Urothelium cell line (cell line): ENCODE data around the gene FBN2.
"Not testable (repeated sequence)": the region's sequence is repeated elsewhere in the genome, so short reads cannot be mapped to it uniquely, and the experiment has no call there.

ENCODE experiments used
- DNase-seq: peaks from one replicate; pipeline ENCODE4 v3.0.0; 2011; ENCODE audit warnings: low spot score, mixed read lengths
- FAIRE-seq: peaks from 2 replicates; lab custom pipeline; 2011; peaks lifted over from hg19 to GRCh38; lab: Jason Lieb, UNC

The FBN2 gene

GRCh38 chr5:128535251-128535650 is 2.8 kb downstream of the FBN2 start:
- no peak for DNase-seq
- FAIRE-seq: no peak

- no peak for FAIRE-seq
Measured at GRCh38 chr5:128534726-128535125, 3.3 kb downstream of the FBN2 start.

GRCh38 chr5:128532776-128533175 is 5.3 kb downstream of the FBN2 start:
- FAIRE-seq (no peak), DNase-seq (no peak)

More at GRCh38 chr5:128534726-128535125, 3.3 kb downstream of the FBN2 start:
- DNase-seq: peak; percentile 37

- FAIRE-seq: no peak
- DNase-seq: no peak
Measured at GRCh38 chr5:128532127-128532526, 5.9 kb downstream of the FBN2 start.

GRCh38 chr5:128528637-128529255 is 9.3 kb downstream of the FBN2 start:
- no peak for DNase-seq
- no peak for FAIRE-seq

GRCh38 chr5:128528126-128528525 is 9.9 kb downstream of the FBN2 start:
- FAIRE-seq (no peak), DNase-seq (no peak)

GRCh38 chr5:128527077-128527476 is 11.0 kb downstream of the FBN2 start:
- FAIRE-seq: no peak
- no peak for DNase-seq

GRCh38 chr5:128522336-128522735 is 15.7 kb downstream of the FBN2 start:
- no peak for DNase-seq
- FAIRE-seq: no peak

GRCh38 chr5:128519827-128520226 is 18.2 kb downstream of the FBN2 start:
- no peak for FAIRE-seq
- no peak for DNase-seq

- no peak for FAIRE-seq
- no peak for DNase-seq
Measured at GRCh38 chr5:128516978-128517377, 21.1 kb downstream of the FBN2 start.

GRCh38 chr5:128513806-128514205 is 24.2 kb downstream of the FBN2 start:
- DNase-seq: no peak
- no peak for FAIRE-seq

GRCh38 chr5:128512894-128513293 is 25.2 kb downstream of the FBN2 start:
- DNase-seq (no peak), FAIRE-seq (no peak)

- FAIRE-seq: no peak
- no peak for DNase-seq
Measured at GRCh38 chr5:128506643-128507042, 31.4 kb downstream of the FBN2 start.

GRCh38 chr5:128503727-128504126 is 34.3 kb downstream of the FBN2 start:
- FAIRE-seq, DNase-seq: not testable (repeated sequence)

GRCh38 chr5:128498844-128499455 is 39.1 kb downstream of the FBN2 start:
- no peak for FAIRE-seq

GRCh38 chr5:128494516-128494915 is 43.5 kb downstream of the FBN2 start:
- FAIRE-seq (no peak), DNase-seq (peak; percentile 2)

More at GRCh38 chr5:128498844-128499455, 39.1 kb downstream of the FBN2 start:
- DNase-seq: peak; percentile 9

- DNase-seq: no peak
- FAIRE-seq: no peak
Measured at GRCh38 chr5:128493657-128494329, 44.3 kb downstream of the FBN2 start.

- no peak for FAIRE-seq
- no peak for DNase-seq
Measured at GRCh38 chr5:128491291-128491690, 46.8 kb downstream of the FBN2 start.

GRCh38 chr5:128490761-128491160 is 47.3 kb downstream of the FBN2 start:
- DNase-seq (no peak), FAIRE-seq (no peak)

- DNase-seq (no peak), FAIRE-seq (no peak)
Measured at GRCh38 chr5:128487041-128487440, 51.0 kb downstream of the FBN2 start.

- no peak for DNase-seq
- FAIRE-seq: no peak
Measured at GRCh38 chr5:128483738-128484137, 54.3 kb downstream of the FBN2 start.
